GM04504 (cell line): Measurements from ENCODE around the gene AKR1B1.
A peak's percentile ranks its signal among the peaks of the same experiment; 100 is the strongest.
"Not testable (repeated sequence)": the region's sequence is repeated elsewhere in the genome, so short reads cannot be mapped to it uniquely, and the experiment has no call there.

Experiments
- DNase-seq: peaks from one replicate; pipeline ENCODE4 v3.0.0-alpha.2; 2012; ENCODE audit warnings: low read depth

Gene AKR1B1

GRCh38 chr7:134458806-134459698 lies at the start of gene AKR1B1:
Gene AKR1B1, minus strand, starts transcription at chr7:134459100. Its CDS starts 38 bp downstream, at chr7:134459062.
- peak; percentile 78 for DNase-seq

- no peak for DNase-seq
These were observed 47.0 kb upstream of the AKR1B1 start for GRCh38 chr7:134505856-134506255.

GRCh38 chr7:134504660-134505164 lies 45.8 kb upstream of the AKR1B1 start:
- no peak for DNase-seq

- DNase-seq = no peak
These were observed 43.8 kb upstream of the AKR1B1 start for GRCh38 chr7:134502463-134503371.

- DNase-seq = no peak
These were observed 42.1 kb upstream of the AKR1B1 start for GRCh38 chr7:134500982-134501381.

- no peak for DNase-seq
These were observed 41.5 kb upstream of the AKR1B1 start for GRCh38 chr7:134500406-134500805.

- no peak for DNase-seq
These were observed 36.6 kb upstream of the AKR1B1 start for GRCh38 chr7:134495546-134495945.

- DNase-seq = no peak
These were observed 34.2 kb upstream of the AKR1B1 start for GRCh38 chr7:134493091-134493490.

GRCh38 chr7:134487721-134488120 lies 28.8 kb upstream of the AKR1B1 start:
- DNase-seq = not testable (repeated sequence)

GRCh38 chr7:134485203-134485602 lies 26.3 kb upstream of the AKR1B1 start:
- no peak for DNase-seq

- no peak for DNase-seq
These were observed 24.4 kb upstream of the AKR1B1 start for GRCh38 chr7:134483296-134483695.

- DNase-seq = no peak
These were observed 24.0 kb upstream of the AKR1B1 start for GRCh38 chr7:134482858-134483257.

- no peak for DNase-seq
These were observed 22.3 kb upstream of the AKR1B1 start for GRCh38 chr7:134481167-134481566.

GRCh38 chr7:134480730-134481129 lies 21.8 kb upstream of the AKR1B1 start:
- DNase-seq = no peak

GRCh38 chr7:134480202-134480601 lies 21.3 kb upstream of the AKR1B1 start:
- DNase-seq = no peak

GRCh38 chr7:134478707-134479106 lies 19.8 kb upstream of the AKR1B1 start:
- DNase-seq = no peak

GRCh38 chr7:134477954-134478353 lies 19.1 kb upstream of the AKR1B1 start:
- DNase-seq = no peak

GRCh38 chr7:134476044-134476443 lies 17.1 kb upstream of the AKR1B1 start:
- DNase-seq = no peak

GRCh38 chr7:134474828-134475227 lies 15.9 kb upstream of the AKR1B1 start:
- DNase-seq = no peak

GRCh38 chr7:134473861-134474291 lies 15.0 kb upstream of the AKR1B1 start:
- peak; percentile 40 for DNase-seq

- DNase-seq = no peak
These were observed 13.8 kb upstream of the AKR1B1 start for GRCh38 chr7:134472572-134473244.

GRCh38 chr7:134470864-134471263 lies 12.0 kb upstream of the AKR1B1 start:
- no peak for DNase-seq
